ENCODE data around the gene KATNBL1.

The KATNBL1 gene

DNA sequence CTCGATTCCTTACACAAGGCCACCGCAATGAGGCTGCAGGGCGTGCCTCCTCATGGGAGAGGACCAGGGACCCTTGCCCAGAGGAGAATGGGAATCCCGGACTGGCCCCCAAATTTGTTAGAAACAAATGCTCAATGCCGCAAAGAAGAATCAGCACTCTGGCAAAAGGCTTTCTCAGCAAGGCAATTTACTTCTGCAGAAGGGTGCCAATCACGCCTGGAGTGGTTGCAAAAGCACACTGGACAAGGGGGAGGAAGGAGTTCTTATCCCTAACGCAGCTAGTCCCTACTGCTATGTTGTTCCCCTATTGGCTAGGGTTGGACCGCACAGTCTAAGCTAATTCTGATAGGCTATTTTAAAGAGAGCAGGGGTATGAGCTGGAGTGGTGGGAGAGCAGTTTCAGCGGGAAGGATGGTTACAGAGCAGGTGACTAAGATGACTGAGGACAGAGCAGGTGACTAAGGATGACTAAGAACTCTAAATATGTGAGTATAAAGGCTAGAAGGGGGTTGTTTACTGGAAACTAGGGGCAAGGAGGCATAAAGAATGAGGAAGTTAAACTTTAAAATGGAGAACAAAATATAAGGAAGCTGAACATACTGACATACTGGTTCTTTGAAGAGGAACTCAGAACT is 48.5 kb downstream of the KATNBL1 start:
- ChIA-PET POLR2A (ENCODE audit: low non-redundant PET) (no interaction called here), CTCF (no interaction called here)
- peak; percentile 8 for DNase-seq (ENCODE audit: low spot score)
- H3K27ac ChIP-seq, result no peak overlapping the region
- no peak for TF ChIP-seq CTCF (conservative IDR thresholded peaks at IDR 0.05; ENCODE audit: low read depth)

DNA sequence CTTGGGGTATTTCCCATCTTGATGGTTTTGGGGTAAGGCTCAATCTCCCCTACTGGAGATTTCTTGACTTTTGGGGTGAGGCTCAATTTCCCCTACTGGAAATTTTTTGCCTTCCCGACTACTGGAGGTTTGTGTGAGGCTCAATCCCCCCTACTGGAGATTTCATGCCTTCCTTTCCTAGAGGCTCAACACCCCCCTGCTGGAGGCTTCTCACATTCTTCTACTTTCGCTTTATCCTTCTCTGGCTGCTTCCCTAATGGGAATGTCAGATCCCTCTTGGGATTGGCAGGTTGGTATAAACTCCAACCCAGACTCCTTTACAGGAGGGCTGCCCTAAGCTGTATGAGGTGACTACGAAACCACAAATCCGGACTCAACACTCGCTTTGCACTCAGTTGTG is 49.2 kb downstream of the KATNBL1 start:
- TF ChIP-seq CTCF (conservative IDR thresholded peaks at IDR 0.05; ENCODE audit: low read depth), result no peak
- POLR2A ChIA-PET (ENCODE audit: low non-redundant PET), result no interaction called here
- CTCF ChIA-PET, result no interaction called here
- H3K27ac ChIP-seq, result no peak overlapping the region
- no peak for DNase-seq (ENCODE audit: low spot score)

DNA sequence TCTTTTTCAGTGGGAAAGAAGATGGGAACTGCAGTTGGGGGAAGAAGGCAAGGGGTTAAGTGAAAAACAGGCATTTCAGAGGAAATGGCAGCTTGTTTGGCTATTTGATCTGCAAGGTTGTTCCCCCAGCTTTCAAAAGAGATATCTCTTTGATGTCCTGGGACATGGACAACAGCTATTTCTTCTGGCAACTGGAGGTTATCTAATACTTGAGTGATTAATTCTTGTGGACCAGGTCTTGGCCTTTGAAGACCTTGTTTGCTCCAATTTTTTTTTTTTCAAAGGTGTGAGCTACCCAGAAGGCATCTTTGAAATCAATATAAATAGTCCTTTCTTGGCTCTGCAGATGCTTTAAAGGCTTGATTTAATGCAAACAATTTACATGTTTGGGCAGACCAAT is 51.5 kb downstream of the KATNBL1 start:
- ChIA-PET CTCF (no interaction called here), POLR2A (ENCODE audit: low non-redundant PET) (no interaction called here)
- DNase-seq (ENCODE audit: low spot score), result no peak
- H3K27ac ChIP-seq, result no peak overlapping the region
- TF ChIP-seq CTCF (conservative IDR thresholded peaks at IDR 0.05; ENCODE audit: low read depth), result no peak

GRCh38 chr15:34155859-34156258 is 54.0 kb downstream of the KATNBL1 start:
- TF ChIP-seq CTCF (conservative IDR thresholded peaks at IDR 0.05; ENCODE audit: low read depth), result no peak
- no peak overlapping the region for H3K27ac ChIP-seq
- no peak for DNase-seq (ENCODE audit: low spot score)
- CTCF ChIA-PET, result interaction anchor here (0.6 kb wide), 1 partner anchor 94 kb away, joined by 3 read pairs; no protein-coding TSS in a partner anchor
- POLR2A ChIA-PET (ENCODE audit: low non-redundant PET), result no interaction called here

GRCh38 chr15:34154725-34155204 is 55.1 kb downstream of the KATNBL1 start:
- ChIA-PET CTCF (interaction anchor here (0.8 kb wide), 1 partner anchor 55 kb away, joined by 3 read pairs; the partner anchor contains the start of gene KATNBL1), POLR2A (ENCODE audit: low non-redundant PET) (no interaction called here)
- no peak overlapping the region for H3K27ac ChIP-seq
- TF ChIP-seq CTCF (conservative IDR thresholded peaks at IDR 0.05; ENCODE audit: low read depth), result no peak
- peak; percentile 34 for DNase-seq (ENCODE audit: low spot score)

GRCh38 chr15:34147371-34148140 is 62.3 kb downstream of the KATNBL1 start:
- DNase-seq (ENCODE audit: low spot score), result peak; percentile 47
- TF ChIP-seq CTCF (conservative IDR thresholded peaks at IDR 0.05; ENCODE audit: low read depth), result no peak
- ChIA-PET CTCF (interaction anchor here (0.6 kb wide), 1 partner anchor 39 kb away, joined by 3 read pairs; no protein-coding TSS in a partner anchor), POLR2A (ENCODE audit: low non-redundant PET) (no interaction called here)
- H3K27ac ChIP-seq, result no peak overlapping the region

Measured in RWPE1 (cell line).